ENCODE measurements around the gene PRM1. TPM values are rescaled to one million over a fixed set of nuclear protein-coding genes. Genes with fewer than 3 reads are reported as not detected.
A peak's percentile ranks its signal among the peaks of the same experiment; 100 is the strongest.

The PRM1 gene
- total RNA-seq, 2 donors from 2014 or later, result not detected

- H3K9me3 Mint-ChIP-seq, result peaks cover 6% of the 10 kb centered on the region
- H3K27me3 Mint-ChIP-seq (ENCODE audit: insufficient read depth), result no peaks in the 10 kb centered on the region
- Histone ChIP-seq H3K4me3 (ENCODE audit: low read length) (no peak overlapping the region), H3K27ac (ENCODE audit: low read depth, low read length) (no peak overlapping the region), H3K4me1 (ENCODE audit: control insufficient read depth, insufficient read depth, low read length) (peaks cover 4% of the 10 kb centered on the region), H3K27me3 (ENCODE audit: control insufficient read depth, insufficient read depth, low read length, poor library complexity, severe bottlenecking) (no peaks in the 10 kb centered on the region), H3K9me3 (ENCODE audit: control insufficient read depth, low read length) (no peaks in the 10 kb centered on the region), H3K36me3 (ENCODE audit: control insufficient read depth, insufficient read depth, low read length) (no peaks in the 10 kb centered on the region), H3K9ac (ENCODE audit: extremely low read depth, low read length, poor library complexity, severe bottlenecking) (no peak overlapping the region)
- peak overlapping the region; percentile 65 for H3K27ac Mint-ChIP-seq
- TF ChIP-seq, protein P1, sequence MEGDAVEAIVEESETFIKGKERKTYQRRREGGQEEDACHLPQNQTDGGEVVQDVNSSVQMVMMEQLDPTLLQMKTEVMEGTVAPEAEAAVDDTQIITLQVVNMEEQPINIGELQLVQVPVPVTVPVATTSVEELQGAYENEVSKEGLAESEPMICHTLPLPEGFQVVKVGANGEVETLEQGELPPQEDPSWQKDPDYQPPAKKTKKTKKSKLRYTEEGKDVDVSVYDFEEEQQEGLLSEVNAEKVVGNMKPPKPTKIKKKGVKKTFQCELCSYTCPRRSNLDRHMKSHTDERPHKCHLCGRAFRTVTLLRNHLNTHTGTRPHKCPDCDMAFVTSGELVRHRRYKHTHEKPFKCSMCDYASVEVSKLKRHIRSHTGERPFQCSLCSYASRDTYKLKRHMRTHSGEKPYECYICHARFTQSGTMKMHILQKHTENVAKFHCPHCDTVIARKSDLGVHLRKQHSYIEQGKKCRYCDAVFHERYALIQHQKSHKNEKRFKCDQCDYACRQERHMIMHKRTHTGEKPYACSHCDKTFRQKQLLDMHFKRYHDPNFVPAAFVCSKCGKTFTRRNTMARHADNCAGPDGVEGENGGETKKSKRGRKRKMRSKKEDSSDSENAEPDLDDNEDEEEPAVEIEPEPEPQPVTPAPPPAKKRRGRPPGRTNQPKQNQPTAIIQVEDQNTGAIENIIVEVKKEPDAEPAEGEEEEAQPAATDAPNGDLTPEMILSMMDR (conservative IDR thresholded peaks at IDR 0.05), result no peak
- WGBS, 2 experiments (ENCODE audit: insufficient coverage in 1 of 2, insufficient read length in 1 of 2), result 92 to 98% methylated on average over 7 to 9 of the region's 9 CpGs
- no peak overlapping the region for H3K4me3 Mint-ChIP-seq
- no peaks in the 10 kb centered on the region for H3K36me3 Mint-ChIP-seq (ENCODE audit: low read depth)
- peaks cover 18% of the 10 kb centered on the region for H3K4me1 Mint-ChIP-seq
- DNase-seq, result no peak
Observed at GRCh38 chr16:11326737-11327276, 45.7 kb upstream of the PRM1 start.

DNA sequence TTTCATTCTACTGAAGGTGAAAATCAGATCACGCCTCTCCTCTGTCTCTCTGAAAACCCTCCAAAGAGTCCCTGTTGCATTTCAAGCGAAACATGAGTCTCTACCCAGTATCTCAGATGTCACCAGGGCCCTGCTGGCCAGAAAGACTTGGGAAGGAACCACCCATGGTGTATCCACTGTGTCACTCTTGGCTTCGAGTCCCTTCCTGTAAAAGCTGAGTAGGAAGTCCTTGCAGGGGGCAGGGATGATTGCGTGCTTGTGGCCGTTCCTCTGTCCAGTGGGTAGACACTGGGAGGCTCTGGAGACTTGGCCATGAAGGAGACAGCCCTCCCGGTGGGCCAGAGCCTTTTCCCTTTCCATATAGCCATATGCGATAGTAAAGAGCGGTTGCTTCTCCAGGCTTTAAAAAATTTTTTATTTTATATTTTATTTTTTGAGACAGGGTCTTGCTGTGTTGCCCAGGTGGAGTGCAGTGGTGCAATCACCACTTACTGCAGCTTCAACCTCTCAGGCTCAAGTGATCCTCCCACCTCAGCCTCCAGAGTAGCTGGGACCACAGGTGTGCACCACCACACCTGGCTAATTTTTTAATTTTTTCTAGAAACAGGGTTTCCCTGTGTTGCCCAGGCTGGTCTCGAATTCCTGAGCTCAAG is 45.1 kb upstream of the PRM1 start:
- Histone ChIP-seq H3K9me3 (ENCODE audit: control insufficient read depth, low read length) (no peaks in the 10 kb centered on the region), H3K27me3 (ENCODE audit: control insufficient read depth, insufficient read depth, low read length, poor library complexity, severe bottlenecking) (no peaks in the 10 kb centered on the region), H3K9ac (ENCODE audit: extremely low read depth, low read length, poor library complexity, severe bottlenecking) (no peak overlapping the region), H3K36me3 (ENCODE audit: control insufficient read depth, insufficient read depth, low read length) (no peaks in the 10 kb centered on the region), H3K4me3 (ENCODE audit: low read length) (no peak overlapping the region), H3K27ac (ENCODE audit: low read depth, low read length) (no peak overlapping the region), H3K4me1 (ENCODE audit: control insufficient read depth, insufficient read depth, low read length) (peaks cover 4% of the 10 kb centered on the region)
- 85 to 89% methylated on average over 4 to 8 of the region's 9 CpGs for whole genome bisulfite sequencing, 2 experiments (ENCODE audit: insufficient coverage in 1 of 2, insufficient read length in 1 of 2)
- peak; percentile 51 for DNase-seq
- TF ChIP-seq, protein P1 (conservative IDR thresholded peaks at IDR 0.05), result no peak
- Mint-ChIP-seq H3K9me3 (peaks cover 6% of the 10 kb centered on the region), H3K27ac (no peak overlapping the region), H3K36me3 (ENCODE audit: low read depth) (no peaks in the 10 kb centered on the region), H3K4me3 (no peak overlapping the region), H3K27me3 (ENCODE audit: insufficient read depth) (no peaks in the 10 kb centered on the region), H3K4me1 (peaks cover 18% of the 10 kb centered on the region)

DNA sequence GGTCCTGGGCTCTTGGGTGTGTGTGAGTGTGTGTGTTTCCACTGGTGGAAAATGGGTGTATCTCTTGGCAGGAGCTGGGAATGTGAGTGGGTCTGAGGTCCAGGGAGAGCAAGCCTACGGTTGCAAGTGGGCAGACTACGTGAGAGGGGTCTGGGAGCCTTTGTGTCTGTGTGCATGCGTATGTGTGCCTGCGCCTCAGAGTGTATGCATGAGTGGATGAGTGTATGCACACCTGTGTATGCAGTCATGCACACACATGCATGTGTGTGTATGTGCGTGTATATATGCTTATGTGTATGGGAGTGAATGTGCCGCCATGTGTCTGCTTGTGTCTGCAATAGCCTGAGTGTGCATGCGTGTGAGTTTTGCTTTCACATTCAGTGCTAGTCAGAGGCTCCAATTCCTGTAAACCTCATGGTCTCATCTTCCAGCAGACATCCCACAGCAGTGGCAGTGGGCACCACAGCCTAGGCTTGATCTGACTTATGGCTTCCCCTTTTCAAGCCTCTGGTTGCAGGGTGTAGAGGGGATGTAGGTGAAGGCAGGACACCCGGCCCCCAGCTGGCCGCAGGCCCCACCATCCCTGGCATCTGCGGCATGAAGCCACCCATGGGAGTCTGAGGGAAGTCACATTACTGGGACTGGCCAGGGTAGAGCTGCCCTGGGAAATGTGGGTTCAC is 44.4 kb upstream of the PRM1 start:
- peaks cover 18% of the 10 kb centered on the region for H3K4me1 Mint-ChIP-seq
- H3K36me3 Mint-ChIP-seq (ENCODE audit: low read depth), result no peaks in the 10 kb centered on the region
- peaks cover 4% of the 10 kb centered on the region for H3K4me1 ChIP-seq (ENCODE audit: control insufficient read depth, insufficient read depth, low read length)
- no peaks in the 10 kb centered on the region for H3K27me3 Mint-ChIP-seq (ENCODE audit: insufficient read depth)
- no peak overlapping the region for H3K4me3 ChIP-seq (ENCODE audit: low read length)
- no peaks in the 10 kb centered on the region for H3K27me3 ChIP-seq (ENCODE audit: control insufficient read depth, insufficient read depth, low read length, poor library complexity, severe bottlenecking)
- DNase-seq, result no peak
- H3K36me3 ChIP-seq (ENCODE audit: control insufficient read depth, insufficient read depth, low read length), result no peaks in the 10 kb centered on the region
- peak overlapping the region; percentile 6 for H3K27ac Mint-ChIP-seq
- H3K9ac ChIP-seq (ENCODE audit: extremely low read depth, low read length, poor library complexity, severe bottlenecking), result no peak overlapping the region
- no peak overlapping the region for H3K27ac ChIP-seq (ENCODE audit: low read depth, low read length)
- no peaks in the 10 kb centered on the region for H3K9me3 ChIP-seq (ENCODE audit: control insufficient read depth, low read length)
- no peak overlapping the region for H3K4me3 Mint-ChIP-seq
- H3K9me3 Mint-ChIP-seq, result peaks cover 6% of the 10 kb centered on the region
- TF ChIP-seq, protein P1 (conservative IDR thresholded peaks at IDR 0.05), result no peak
- WGBS, 2 experiments (ENCODE audit: insufficient coverage in 1 of 2, insufficient read length in 1 of 2), result 83% methylated on average over 7 to 10 of the region's 10 CpGs
